LNCAP (cell line): Measurements from ENCODE around the gene FLT3.

Source experiments
- TF ChIP-seq, protein P1 (sequence below): fragments of 450-650 bp; IDR thresholded peaks from 2 replicates; pipeline ENCODE4 v1.5.1; 2017; ENCODE audit warnings: mild to moderate bottlenecking

FLT3 gene

DNA sequence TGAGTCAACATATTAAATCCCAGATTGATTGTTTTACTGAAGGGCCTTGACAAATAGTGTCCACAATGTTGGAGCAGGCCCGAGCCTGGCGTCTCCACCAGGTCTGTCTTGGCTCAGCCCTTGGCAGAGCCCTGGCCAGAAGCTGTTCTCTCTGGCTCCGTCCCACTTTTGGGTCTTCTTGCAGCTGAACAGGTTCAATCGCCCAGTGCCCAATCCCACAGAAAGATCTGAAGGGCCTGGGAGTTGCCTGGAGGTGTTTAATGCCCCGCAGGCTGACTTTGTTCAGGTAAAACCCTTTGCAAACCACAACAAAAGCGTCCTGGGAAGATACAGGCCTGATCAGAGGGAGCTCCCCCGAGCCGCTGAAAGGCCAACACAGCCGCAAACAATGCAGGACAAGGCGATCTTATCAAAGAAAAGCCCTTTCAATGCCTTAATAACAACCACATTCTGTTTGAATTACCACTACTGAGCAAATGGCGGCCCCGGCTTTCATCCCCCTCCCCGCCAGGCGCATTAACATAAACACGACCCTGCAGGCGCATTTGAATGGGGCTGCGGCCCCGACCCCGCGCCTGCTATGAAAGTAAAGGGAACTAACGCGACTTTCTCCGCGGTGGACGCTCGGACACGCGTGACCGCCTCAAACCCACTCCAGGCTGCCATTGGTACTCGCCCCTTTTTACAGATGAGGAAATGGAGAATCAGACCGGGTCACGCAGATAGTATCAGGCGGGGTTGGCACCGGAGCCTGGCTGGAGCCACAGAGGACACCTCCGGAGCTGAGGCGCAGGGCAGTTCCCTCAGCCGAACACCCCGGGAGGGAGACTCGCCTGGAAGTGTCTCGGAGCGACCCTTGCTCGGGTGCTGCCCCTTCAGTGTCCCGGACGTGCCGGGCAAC, 134.4 kb downstream of the FLT3 start:
- TF ChIP-seq, protein P1, sequence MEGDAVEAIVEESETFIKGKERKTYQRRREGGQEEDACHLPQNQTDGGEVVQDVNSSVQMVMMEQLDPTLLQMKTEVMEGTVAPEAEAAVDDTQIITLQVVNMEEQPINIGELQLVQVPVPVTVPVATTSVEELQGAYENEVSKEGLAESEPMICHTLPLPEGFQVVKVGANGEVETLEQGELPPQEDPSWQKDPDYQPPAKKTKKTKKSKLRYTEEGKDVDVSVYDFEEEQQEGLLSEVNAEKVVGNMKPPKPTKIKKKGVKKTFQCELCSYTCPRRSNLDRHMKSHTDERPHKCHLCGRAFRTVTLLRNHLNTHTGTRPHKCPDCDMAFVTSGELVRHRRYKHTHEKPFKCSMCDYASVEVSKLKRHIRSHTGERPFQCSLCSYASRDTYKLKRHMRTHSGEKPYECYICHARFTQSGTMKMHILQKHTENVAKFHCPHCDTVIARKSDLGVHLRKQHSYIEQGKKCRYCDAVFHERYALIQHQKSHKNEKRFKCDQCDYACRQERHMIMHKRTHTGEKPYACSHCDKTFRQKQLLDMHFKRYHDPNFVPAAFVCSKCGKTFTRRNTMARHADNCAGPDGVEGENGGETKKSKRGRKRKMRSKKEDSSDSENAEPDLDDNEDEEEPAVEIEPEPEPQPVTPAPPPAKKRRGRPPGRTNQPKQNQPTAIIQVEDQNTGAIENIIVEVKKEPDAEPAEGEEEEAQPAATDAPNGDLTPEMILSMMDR: no peak

DNA sequence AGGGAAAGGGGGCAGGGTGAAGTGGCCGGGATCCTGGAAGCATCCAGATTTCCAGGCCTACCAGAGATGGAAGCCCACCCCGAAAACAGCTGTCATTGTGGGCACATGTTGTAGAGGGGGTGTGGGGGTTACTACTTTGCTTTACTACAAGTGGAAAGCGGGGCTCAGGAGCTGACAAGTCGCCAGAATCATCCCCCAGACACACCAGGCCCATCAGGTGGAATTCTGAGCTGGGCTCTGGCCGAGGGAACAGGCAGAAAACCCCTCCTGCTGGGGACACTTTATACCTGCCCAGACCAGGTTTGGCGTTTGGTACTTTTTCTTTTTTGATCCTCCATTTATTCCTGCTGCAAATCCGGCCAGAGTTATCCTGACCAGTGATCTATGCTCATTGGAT, 135.0 kb downstream of the FLT3 start:
- TF ChIP-seq, protein P1: no peak

DNA sequence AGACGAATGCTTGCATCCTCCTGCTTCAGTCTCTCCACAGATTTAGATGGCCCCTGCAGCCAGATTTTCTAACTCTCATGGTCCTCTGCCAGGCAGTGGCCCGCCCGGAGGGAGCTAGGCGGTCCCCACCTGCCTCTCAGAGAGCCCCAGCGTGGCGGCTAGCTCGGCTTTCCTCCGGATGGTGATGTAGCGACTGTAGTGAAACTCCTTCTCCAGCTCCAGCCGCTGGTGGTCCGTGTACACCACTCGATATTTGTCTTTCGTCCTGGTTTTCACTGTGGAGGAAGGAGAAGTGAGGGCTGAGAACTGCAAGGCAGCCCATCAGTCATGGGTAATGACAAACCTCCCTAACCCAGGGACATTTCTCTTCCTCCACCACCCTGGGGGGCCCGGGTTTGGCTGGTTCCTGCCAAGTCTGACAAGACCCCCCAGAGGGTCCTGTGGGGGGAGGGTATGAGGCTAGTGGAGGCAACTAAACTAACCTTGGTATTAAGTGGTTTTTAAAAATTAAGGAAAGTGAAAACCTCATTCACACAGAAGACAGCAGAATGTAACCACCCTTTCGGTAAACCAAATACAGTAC, 135.5 kb downstream of the FLT3 start:
- TF ChIP-seq, protein P1: no peak

DNA sequence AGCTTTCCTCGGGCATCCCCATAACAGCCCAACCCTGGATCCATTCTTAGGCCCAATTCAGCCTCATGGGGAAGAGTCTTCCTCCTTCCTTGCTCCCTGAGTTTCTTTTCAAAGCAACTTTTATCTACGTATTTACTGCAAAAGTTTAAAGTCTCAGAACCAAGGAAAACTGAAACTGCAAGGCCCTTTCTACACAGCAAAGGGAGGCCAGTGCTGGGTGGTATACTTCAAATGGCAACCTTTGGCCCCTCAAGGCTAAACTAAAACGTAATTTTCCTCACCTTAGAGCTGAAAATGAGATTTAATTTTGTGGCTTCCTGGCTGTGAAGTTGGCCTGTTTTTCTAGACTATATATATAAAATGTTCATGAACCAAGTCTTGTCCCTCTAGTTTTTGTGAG, 136.9 kb downstream of the FLT3 start:
- TF ChIP-seq, protein P1: no peak

DNA sequence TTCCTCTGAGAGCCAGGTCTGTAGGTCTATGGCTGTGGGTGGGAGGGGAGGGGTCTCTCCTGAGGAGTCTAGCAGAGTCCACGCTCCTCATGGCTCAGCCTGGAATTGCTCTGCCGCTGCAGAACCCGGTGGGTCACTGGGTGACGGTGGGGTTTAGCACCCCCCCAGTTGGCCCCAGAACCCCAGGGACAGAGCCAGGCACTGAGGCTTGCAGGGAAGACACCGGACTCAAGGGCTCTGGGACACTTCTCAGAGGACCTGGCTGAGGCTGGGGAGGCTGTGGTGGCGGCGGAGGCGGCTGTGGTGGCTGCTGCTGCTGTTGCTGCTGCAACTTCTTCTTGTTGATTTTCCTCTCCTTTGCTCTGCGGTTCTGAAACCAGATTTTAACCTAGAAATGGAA, 137.4 kb downstream of the FLT3 start:
- TF ChIP-seq, protein P1: no peak

DNA sequence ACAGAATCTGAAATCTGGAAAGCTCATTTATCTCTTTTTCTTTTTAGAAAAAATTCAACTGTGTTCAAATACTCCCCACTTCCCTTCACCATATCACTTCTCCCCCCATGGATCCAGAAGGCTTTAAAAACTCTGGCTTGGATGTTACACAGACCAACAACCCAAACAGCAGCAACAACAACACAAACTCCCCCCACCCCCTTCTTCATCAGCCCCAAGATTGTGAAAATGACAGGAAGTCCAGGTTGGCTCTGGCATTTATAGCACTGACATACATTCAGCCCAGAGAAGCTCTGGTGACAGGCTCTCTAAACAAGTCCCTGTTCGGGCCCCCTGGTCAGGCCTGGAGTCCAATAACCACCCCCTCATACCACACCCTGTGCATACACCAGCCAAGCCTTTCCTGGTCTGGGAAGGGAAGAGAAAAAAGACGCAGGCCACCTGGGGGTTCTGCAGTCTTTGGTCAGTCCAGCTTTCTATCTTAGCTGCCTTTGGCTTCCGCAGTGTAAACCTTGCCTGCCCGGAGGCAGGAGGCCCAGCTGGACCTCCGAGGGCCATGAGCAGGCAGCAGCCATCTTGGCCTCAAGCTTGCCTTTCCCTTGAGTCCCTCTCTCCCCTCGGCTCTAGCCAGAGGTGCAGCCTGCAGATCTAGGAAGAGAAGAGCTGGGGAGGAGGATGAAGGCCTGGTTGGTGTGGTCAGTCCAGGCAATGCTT, 138.1 kb downstream of the FLT3 start:
- TF ChIP-seq, protein P1: no peak

DNA sequence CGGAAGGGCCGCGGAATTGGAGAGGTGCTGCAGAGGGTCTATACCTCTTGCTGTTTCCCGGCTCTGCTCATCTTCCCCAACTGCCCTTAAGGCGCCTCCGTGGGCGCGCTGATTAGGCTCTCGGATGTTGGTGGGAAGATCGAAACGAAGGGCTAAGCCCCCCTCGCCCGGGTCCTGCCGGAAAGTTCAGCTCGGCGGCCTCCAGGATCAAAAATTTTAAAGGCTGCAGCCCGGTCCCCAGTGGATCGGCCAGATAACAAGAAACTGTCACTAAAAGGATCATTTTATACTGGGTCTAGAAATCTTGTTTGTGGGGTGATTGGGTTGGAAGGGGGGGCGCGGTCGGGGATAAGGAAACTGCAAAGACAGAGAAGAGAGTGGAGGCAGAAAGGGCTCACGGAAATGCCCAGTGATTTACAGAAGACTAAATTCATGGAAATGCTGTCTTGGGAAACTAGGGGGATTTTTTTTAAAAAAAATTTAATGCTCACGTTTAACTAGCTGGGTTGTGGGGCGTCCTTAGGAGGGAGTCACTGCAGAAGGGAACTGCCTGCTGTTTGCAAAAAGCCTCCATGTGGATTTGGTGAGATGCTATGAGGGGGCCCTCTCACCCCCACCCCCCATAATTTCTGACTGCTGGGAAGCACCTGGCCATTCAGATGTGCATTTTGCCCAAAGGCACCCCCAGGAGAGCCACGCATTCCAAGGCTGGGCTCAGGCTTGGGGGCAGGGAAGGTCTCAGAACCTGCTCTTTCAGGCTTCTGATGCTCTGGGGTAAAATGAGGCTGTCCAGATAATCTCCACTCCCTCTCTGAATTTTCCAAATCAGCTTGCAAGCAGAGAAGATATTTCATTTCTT, 138.9 kb downstream of the FLT3 start:
- TF ChIP-seq, protein P1: no peak
